Globus pallidus (tissue), 1 donor: ENCODE results near the gene DNAH3.
A peak's percentile ranks its signal among the peaks of the same experiment; 100 is the strongest.
"Not testable (repeated sequence)": the region's sequence is repeated elsewhere in the genome, so short reads cannot be mapped to it uniquely, and the experiment has no call there.

Experiments
- DNase-seq: peaks from one replicate; pipeline ENCODE4 v3.0.0-alpha.2; 2015; ENCODE audit warnings: low spot score

The DNAH3 gene

DNA sequence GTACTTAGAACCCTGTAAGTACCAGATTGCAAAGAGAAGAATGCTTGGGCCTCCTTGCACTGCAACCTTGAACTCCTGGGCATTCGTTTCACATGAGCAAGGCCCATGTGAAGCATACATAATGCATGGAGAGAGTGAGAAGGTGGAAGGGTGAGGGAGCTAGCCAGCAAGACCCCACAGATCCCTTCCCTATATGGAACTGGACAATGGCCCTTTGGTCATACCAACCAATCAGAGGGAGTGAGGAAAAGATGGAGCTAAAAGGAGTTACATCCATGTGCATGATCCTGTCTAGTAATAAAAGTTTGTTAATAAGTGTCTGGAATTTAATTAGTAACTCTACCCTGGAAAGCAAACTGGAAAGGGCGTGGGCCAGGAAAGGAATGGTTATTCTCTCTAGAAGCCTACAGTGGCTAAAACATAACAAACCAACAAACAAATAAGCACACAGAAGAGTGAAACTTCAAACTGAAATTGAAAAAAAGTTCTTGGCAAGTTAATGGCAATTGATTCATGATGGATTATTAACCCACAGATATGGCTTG, 29.6 kb downstream of the DNAH3 start:
- DNase-seq: no peak

DNA sequence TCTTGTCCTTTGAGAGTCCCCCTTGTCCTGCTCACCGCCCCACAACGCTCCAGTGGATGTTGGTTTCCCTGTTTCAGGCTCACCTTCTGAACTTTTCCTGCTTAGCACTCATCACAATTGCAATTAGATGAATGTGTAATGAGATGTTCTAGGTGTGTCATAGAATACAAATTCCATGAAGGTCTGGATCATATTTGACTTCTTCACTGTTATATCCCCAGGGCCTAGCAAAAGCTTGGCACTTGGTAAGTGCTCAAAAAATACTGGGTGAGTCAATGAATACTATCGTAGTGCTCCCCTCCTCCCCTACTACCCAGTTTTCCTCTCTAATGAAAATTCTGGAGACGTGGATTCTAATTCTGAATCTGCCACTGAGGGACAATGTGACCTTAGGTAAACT, 33.1 kb downstream of the DNAH3 start:
- no peak for DNase-seq

DNA sequence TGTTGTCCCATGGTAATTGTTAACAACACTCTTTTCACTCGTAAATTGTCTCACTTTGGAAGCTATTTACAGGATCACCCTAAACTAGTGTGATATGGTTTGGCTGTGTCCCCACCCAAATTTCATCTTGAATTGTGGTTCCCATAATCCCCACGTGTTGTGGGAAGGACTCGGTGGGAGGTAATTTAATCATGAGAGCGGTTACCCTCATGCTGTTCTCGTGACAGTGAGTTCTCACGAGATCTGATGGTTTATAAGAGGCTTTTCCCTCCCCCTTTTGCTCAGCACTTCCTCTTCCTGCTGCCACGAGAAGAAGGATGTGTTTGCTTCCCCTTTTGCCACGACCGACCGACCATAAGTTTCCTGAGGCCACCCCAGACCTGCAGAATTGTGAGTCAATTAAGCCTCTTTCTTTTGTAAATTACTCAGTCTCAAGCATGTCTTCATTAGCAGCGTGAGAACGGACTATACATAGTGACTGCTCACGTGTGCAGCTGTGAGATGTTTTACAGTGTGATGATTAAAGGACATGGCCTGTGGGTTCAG, 34.4 kb downstream of the DNAH3 start:
- DNase-seq: no peak

DNA sequence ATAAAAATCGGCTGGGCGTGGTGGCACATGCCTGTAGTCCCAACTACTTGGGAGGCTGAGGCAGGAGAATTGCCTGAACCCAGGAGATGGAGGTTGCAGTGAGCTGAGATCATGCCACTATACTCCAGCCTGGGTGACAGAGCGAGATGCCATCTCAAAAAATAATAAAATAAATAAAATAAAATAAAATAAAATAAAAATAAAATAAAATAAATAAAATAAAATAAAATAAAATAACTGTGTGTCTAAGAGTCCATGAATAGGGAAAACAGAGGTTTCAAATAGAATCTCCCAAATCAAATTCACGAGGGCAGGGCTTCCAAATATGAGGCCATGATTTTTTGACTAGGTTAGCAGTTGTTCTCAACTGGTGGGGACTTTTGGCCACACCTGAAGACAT, 35.1 kb downstream of the DNAH3 start:
- not testable (repeated sequence) for DNase-seq

DNA sequence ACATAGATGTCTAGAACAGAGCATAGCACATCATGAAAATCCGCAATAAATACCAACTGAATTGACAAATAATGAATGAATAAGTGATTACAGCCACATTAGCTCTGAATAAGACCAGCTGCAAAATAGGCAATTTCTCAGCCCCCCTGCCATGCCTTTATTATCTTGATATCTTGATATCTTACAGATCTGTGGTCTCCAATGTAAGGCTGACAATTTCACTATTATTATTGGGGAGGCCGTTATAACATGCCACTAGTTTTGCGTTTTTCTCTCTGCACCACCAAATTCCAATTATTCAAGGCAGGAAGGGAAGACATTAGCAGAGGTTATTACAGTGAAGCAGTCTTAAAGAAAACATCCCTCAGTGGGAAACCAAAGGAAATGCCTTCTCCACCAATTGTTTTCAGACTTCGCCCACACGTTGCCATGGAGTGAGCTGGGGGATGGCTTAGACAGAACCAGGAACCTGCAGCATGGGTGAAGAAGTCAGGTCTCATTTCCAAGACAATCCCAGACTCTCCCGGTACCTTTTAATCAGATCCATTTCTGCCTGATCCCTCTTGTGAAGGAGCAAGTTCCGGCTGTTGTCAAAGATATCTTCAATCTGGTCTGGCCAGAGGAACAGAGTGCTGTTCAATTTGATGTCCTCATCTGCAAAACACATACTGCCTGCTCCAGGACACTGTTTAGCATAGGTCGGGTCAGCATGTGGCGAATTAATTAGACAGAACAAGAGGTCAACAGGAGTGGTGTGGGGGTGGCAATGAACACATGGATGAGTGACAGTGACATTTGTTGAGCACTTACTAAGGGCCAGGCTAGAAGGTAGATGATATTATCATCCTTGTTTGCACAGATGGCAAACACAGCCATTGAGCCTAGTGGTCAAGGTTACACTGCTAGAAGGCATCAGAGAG, 46.4 kb downstream of the DNAH3 start:
- DNase-seq: no peak

DNA sequence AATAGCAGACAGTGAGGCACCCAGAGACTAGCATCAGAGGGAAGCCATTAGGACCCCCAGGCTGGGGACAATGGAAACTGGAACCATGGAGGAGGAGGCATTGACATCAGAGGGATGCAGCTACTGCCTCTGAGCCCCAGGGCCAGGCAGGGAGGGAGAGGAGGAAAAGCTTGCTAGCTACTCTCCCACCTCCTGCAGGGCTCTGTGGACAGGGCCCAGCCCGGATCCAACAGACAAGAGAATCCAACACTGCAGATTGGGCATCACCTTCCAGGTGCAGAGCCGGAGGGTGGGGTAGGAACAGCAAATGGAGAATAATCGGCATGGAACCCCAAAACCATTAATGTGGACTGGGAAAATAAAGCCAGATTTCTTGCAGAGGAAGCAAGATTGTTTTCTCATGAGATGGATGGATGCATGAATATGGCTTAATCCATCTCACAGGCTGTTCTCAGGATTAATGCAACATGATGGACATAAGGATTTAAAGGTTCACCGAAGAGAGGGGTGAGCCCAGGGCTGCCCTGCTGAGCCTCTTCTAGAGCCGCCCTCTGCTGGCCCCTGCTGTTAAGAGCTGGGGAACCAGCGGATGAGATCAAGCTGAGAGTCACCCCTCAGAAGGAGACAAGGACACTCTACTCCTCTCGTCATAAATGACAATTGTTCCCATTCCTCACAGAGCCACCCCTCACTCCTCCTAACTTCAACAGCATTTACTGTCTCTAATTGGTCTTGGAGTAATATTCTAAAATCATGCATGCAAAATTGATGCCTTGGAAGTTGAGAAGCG, 48.8 kb downstream of the DNAH3 start:
- no peak for DNase-seq

DNA sequence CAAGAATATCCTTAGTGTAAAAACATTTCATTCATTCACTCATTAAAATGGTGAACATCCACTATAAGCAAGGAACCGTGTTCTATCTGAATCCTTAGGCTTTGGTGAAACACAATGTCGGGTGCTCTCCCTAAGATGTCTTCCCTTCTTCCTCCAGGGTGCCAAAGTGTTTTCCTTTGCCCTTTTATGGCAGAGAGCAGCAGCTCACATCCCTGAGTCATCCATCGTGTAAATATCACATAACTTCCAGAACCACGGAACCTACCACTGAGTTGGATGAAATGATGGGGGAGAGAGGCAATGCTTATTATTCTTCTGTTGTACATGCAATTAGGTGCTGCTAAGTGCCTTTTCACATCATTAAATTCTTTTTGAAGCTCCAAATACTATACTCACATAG, 50.2 kb downstream of the DNAH3 start:
- no peak for DNase-seq

DNA sequence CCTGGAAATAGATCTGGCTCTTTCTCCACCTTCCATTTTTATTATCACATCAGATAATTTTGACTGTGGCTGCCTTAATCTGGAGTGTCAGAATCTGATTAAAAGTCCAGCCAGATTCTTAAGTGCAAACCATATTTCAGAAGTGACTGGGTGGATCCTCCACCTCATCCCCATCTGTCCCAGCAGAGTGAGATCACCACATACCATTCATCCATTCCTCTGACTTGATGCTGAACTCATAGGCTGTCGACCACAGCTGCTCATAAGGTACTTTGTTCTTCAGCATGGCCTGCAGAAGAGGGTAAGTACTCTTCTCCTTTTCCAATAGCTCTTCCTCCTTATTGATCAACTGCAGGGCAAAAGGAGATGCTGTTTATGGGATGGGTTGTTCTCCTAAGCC, 53.5 kb downstream of the DNAH3 start:
- no peak for DNase-seq

DNA sequence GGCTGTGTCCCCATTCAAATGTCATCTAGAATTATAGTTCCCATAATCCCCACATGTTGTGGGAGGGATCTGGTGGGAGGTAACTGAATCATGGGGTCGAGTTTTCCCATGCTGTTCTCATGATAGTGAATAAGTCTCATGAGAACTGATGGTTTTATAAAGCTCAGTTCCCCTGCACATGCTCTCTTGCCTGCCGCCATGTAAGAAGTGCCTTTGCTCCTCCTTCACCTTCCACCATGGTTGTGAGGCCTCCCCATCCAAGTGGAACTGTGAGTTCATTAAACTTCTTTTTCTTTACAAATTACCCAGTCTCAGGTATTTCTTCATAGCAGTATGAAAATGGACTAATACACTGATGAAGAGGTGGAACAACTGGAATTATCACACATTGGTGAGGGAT, 55.9 kb downstream of the DNAH3 start:
- not testable (repeated sequence) for DNase-seq

DNA sequence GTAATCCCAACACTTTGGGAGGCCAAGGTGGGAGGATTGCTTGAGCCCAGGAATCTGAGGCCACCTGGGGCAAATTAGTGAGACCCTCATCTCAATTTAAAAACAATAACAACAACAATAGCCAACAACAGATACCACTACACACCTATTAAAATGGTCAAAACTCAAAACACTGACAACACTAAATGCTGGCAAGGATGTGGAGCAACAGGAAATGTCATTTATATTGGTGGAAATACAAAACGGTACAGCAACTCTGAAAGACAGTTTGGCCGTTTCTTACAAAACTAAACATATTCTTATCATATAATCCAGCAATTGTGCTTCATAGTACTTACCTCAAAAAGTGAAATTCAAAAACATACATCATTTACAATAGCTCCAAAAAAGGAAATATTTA, 57.7 kb downstream of the DNAH3 start:
- DNase-seq: no peak

DNA sequence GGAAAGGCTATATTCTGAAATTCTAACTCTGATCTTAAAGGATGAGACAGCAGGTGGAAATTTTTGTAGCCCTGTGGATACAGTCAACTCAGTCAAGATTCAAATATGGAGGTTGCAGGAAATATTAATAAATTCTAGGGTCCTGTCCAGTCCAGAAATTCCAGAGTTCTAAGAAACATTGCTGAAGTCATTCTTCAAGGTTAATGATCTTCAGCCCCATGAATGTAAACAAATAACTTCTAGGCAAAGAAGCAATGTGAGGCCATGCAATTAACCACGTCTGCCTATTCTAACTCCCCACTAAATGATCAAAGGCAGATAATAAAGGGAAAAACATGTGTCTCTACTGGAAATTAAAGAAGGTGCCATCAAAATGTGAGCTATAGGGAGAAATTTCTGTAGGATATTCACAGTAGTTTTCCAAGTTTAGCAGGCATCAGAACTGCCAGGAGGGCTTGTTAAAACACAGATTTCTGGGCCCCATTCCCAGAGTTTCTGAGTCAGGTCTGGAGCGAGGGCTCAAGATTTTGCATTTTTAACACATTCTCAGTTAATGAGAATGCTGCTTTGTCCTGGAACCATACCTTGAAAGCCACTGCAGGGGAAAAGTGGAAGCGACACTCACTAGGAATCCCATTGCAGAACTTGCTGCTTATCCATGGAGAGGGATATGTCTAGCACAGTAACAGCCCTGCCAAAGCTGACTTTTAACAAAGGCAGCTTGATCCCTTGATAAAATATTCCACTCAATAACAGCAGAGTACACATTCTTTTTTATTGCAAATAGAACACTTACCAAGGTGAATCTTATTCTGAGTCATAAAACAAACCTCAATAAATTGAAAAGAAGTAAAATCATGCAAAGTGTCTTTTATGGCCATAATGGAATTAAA, 61.8 kb downstream of the DNAH3 start:
- DNase-seq: no peak

DNA sequence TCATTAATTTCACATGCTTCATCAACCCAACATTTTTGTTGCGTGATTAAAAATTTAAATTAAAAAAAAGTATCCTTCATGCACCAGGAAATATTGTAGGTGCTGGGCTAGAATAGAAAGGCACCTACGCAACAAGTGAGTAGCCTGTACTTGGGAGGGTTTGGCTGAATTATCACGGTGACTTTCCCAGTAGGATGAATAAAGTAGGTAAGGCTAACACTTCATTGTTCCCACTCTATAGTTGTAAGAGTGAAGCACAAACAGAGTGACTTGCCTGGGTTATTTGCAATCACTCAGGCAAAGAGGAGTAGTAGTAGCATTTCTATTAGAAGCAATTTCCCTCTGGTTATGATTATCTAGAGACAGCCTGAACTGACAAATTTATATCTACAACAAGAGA, 62.5 kb downstream of the DNAH3 start:
- DNase-seq: no peak

DNA sequence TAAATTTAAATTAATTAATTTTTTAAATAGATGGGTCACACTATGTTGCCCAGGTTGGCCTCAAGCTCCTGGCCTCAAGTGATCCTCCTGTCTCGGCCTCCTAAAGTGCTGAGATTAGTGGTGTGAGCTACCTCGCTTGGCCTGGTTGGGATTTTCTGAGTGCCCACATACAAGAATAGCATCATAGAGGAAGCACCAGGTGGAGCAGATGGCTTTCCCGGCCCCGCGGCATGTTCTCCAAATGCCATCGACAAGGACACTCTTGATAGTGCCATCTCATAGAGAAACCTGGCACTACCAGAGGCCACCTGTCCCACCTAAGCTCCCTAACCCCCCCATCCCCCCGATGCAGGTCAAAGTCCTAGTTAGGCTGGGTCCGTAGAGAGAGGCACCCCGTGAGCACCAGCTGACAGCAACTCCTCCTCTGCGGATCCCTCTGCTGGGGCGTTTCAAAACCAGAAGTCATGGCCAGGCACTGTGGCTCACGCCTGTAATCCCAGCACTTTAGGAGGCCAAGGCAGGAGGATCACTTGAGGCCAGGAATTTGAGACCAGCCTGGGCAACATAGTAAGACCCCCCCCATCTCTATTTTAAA, 65.9 kb downstream of the DNAH3 start:
- DNase-seq: no peak

DNA sequence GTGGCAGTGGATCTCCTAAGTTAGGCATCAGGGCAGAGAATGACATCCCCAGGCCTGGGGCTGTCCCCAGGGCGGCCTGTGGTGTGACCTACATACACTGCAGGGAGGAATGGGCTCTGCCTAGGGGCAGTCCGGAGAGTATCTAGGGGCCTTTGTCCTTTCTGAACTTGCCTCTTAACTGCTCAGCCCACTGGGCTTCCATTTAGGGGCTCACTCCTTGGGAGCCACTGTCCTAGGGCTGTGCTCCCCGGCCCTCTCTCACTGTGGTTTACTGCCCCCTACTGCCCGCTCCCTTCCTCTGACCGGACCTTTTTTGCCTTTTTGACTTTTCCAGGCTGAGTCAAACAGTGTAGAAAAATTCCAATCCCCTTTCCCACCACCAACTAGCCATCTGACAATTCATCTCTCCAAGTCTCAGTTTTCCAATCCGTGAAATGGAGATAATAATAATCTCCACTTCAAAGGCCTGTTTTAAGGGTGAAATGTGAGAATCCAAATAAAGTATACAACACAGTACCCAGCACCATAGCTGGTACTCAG, 66.8 kb downstream of the DNAH3 start:
- DNase-seq: peak; percentile 25

DNA sequence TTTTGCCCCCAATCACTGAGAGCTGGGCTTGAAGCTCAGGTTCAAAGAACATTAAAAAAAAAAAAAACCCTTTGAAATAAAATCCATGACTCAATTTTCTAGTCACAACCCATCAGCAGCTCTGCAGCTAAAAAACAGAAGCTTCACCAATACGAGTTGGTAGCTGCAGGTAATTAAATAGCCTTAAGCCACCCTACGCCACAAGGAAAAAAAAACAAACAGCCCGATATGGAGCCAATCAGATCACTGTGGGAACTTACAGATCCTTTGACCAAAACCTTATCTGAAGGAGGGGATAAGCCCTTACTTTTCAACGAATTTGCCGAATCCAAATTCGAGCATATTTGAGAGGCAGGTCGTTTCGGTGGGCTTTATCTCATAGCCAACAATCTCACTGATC, 69.3 kb downstream of the DNAH3 start:
- no peak for DNase-seq

DNA sequence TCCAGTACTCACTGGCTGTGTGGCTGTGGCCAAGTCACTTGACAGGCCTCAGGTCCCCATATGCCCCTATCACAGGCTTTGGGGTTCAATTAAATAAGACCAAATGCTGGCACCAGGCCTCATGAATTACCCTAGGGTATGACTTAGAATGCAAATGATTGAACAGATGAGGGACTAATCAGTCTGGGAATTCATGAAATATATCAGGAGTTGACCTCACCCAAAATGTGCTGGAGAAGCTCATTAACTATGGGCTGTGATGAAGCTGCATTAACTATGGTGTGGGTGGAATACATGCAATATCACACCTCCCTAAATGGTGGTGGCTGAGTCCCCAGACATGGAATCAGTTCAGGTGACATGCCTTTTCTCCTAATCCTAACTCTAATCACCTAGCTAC, 72.1 kb downstream of the DNAH3 start:
- DNase-seq: no peak

DNA sequence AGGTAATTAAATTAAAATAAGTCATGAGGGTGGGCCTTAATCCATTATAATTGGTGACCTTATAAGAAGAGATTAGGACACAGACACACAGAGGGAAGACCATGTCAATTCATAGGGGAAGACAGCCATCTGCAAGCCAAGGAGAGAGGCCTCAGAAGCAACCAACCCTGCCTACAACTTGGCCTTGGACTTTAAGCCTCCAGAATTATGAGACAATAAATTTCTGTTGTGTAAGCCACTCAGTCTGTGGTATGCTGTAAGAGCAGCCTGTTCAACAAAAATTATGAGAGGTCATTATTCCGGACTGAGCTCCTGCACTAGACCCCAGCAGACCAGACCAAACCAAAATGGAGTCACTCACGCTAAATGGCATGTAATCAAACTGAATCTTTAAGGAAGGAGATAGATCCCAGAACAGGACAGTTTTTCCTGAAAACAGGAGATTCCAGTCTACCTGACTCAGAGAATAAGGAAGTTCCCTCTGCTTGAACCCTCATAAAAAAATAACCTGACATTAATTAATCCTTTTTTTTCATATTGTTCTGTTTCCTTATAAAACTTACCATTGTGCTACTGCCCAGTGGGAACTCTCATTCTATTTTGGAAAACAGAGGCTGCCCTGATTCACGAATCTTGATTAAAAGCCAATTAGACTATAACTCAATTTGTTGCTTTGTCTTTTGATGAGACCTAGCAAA, 74.3 kb downstream of the DNAH3 start:
- DNase-seq: no peak

DNA sequence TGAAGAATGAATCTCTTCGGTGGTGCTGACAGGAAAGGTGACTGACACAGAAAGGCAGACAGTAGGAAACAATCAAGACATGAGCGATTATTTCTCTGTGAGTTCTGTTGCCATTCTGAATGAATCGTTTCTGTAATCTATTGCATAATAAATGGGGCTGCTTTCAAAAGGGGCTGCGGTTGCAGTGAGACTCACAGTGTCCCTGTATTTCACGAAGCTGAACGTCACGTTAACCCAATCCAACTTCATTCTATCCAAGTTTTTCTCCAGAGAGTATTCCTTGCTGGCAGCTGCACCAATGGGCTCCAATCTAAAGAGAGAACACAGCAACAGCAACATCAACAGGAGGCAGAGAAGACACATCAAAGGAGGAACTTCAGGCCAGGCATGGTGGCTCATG, 75.4 kb downstream of the DNAH3 start:
- no peak for DNase-seq

DNA sequence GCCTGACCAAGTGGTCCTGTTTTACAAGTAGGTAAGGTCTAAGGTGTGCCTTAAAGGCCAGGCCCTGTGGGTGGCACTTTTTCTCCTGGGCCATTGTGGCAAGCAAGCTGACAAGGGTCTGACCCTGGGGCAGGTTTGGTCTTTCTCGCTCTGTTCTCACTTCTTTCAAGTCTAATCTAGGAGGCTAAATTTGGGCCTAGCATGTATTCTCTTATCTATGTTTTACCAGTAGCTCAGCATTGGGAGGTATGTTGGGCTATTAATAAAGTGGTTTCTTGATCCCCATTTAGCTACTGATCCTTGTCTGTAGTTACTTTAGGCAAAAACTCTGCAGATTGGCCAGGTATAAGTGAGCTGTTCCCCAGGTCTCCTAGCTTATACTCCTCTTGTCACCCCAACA, 77.7 kb downstream of the DNAH3 start:
- no peak for DNase-seq

DNA sequence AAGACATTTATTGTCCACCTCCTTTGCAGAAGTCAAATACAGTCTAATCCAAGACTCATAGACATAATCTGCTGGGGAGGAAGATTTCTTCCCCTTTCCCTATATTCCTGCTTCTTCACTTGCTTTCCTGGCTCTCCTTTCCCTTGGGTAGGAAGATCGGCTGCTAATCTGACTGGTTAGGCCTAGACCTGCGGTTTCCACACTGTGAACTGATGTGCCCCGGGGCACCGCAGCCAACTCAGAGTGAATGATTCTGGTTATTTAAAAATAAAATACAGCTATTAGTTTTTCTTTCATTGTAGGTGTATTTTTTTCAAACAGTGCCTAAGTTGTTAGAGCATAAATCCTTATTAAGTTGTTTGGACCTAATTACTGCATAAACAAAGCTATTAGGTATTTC, 78.9 kb downstream of the DNAH3 start:
- no peak for DNase-seq
